Endothelial cell of umbilical vein (primary cell): ENCODE data around the gene FBXO10. TPM values are rescaled to one million over a fixed set of nuclear protein-coding genes. Genes with fewer than 3 reads are reported as not detected.

Experiments used
- BruUV-seq: library from RNA; stranded (reverse); fragments of 400-500 nt; replicated peaks from 2 replicates; lab custom pipeline; 2021; lab: Mats Ljungman, UMichigan
- CTCF ChIA-PET: fragments of 300-600, 350-600 bp; sonication (Branson Sonifier 250); formaldehyde crosslinking; loops from one replicate; lab custom pipeline; 2021; ENCODE audit warnings: antibody characterized with exemption, inconsistent platforms; lab: Charles Lee
- POLR2A ChIA-PET: fragments of 300-600, 350-600 bp; sonication (Branson Sonifier 250); formaldehyde crosslinking; loops from one replicate; lab custom pipeline; 2021; ENCODE audit warnings: antibody characterized with exemption, inconsistent platforms; lab: Charles Lee
- DNase-seq: peaks from one replicate; pipeline ENCODE4 v3.0.0-alpha.2; 2011; ENCODE audit warnings: low read depth, low spot score
- FAIRE-seq: peaks from 2 replicates; lab custom pipeline; 2011; peaks lifted over from hg19 to GRCh38; lab: Jason Lieb, UNC
- H2AFZ ChIP-seq: 2 replicates; pipeline ENCODE4 v1.6.0; 2012; ENCODE audit warnings: low read depth, low read length, control low read depth, inconsistent platforms
- H3K27ac ChIP-seq: 2 replicates; pipeline ENCODE4 v1.5.1; 2011; ENCODE audit warnings: low read depth, mild to moderate bottlenecking, control low read depth, low read length, moderate library complexity; ENCODE audit not compliant: insufficient read depth
- H3K27me3 ChIP-seq, 2 experiments: 2 replicates each; pipeline versions ENCODE4 v1.6.0 to v1.6.1; 2011; ENCODE audit warnings: low read length in 2 of 2, mixed read lengths in 1 of 2; ENCODE audit not compliant: control insufficient read depth in 2 of 2, insufficient read depth in 2 of 2
- H3K36me3 ChIP-seq, 2 experiments: 2 replicates in 1 of 2; 3 replicates in 1 of 2; pipeline ENCODE4 v1.5.1; 2011; ENCODE audit warnings: low read length in 2 of 2, mild to moderate bottlenecking in 1 of 2, moderate library complexity in 1 of 2; ENCODE audit not compliant: control insufficient read depth in 2 of 2, insufficient read depth in 2 of 2; ENCODE audit errors: extremely low read depth in 1 of 2
- H3K4me1 ChIP-seq: 3 replicates; pipeline ENCODE4 v1.5.1; 2011; ENCODE audit warnings: mild to moderate bottlenecking, low read length; ENCODE audit not compliant: control insufficient read depth, insufficient read depth; ENCODE audit errors: extremely low read depth
- H3K4me2 ChIP-seq: 2 replicates; pipeline ENCODE4 v1.6.1; 2011; ENCODE audit warnings: low read length, control low read depth, mixed read lengths; ENCODE audit not compliant: insufficient read depth
- H3K4me3 ChIP-seq, 3 experiments: fragments of 200-600 bp in 1 of 3; sonication (generic), shearing (Covaris generic) in 1 of 3; replicated peaks in 1 of 3; 2 replicates each; pipeline ENCODE4 v1.5.1; 2011 to 2016; ENCODE audit warnings: control low read depth in 3 of 3, low read length in 3 of 3, mild to moderate bottlenecking in 2 of 3, inconsistent platforms in 1 of 3, low read depth in 1 of 3, moderate library complexity in 1 of 3; ENCODE audit not compliant: insufficient read depth in 1 of 3
- H3K79me2 ChIP-seq: 2 replicates; pipeline ENCODE4 v1.6.0; 2012; ENCODE audit warnings: low read length, inconsistent platforms; ENCODE audit not compliant: control insufficient read depth, insufficient read depth
- H3K9ac ChIP-seq: replicated peaks from 2 replicates; pipeline ENCODE3; 2011; ENCODE audit warnings: low read length, control low read depth; ENCODE audit not compliant: insufficient read depth; ENCODE audit errors: extremely low read depth
- H3K9me1 ChIP-seq: replicated peaks from 3 replicates; pipeline ENCODE4 v1.6.0; 2011; ENCODE audit warnings: mild to moderate bottlenecking, low read length; ENCODE audit not compliant: control insufficient read depth, insufficient read depth; ENCODE audit errors: extremely low read depth
- H3K9me3 ChIP-seq: replicated peaks from 2 replicates; pipeline ENCODE4 v1.5.1; 2012; ENCODE audit warnings: low read length, inconsistent platforms; ENCODE audit not compliant: control insufficient read depth, insufficient read depth
- H4K20me1 ChIP-seq: replicated peaks from 2 replicates; pipeline ENCODE3; 2011; ENCODE audit warnings: mild to moderate bottlenecking, low read length; ENCODE audit not compliant: control insufficient read depth, insufficient read depth; ENCODE audit errors: extremely low read depth
- CTCF ChIP-seq, 2 donors: IDR thresholded peaks; 1 replicate in 1 of 2; 2 replicates in 1 of 2; pipeline ENCODE4 v1.5.1; 2011; ENCODE audit warnings: low read length in 2 of 2, mild to moderate bottlenecking in 2 of 2, moderate library complexity in 2 of 2, control low read depth in 1 of 2, inconsistent platforms in 1 of 2, low read depth in 1 of 2; ENCODE audit not compliant: insufficient read depth in 1 of 2; ENCODE audit errors: extremely low read depth in 1 of 2
- FOS ChIP-seq: IDR thresholded peaks from 2 replicates; pipeline ENCODE4 v1.6.1; 2011; ENCODE audit warnings: mild to moderate bottlenecking, low read length, moderate library complexity, borderline replicate concordance; ENCODE audit not compliant: insufficient read depth
- JUN ChIP-seq: IDR thresholded peaks from 2 replicates; pipeline ENCODE4 v1.6.1; 2011; ENCODE audit warnings: borderline replicate concordance, low read depth; ENCODE audit not compliant: insufficient read length, insufficient read depth
- MAX ChIP-seq: IDR thresholded peaks from 2 replicates; pipeline ENCODE4 v1.6.1; 2011; ENCODE audit not compliant: insufficient read depth, insufficient read length
- POLR2AphosphoS5 ChIP-seq: IDR thresholded peaks from 2 replicates; pipeline ENCODE4 v1.6.1; 2012; ENCODE audit warnings: low read depth, mild to moderate bottlenecking, control low read depth, low read length, moderate library complexity; ENCODE audit not compliant: insufficient read depth
- dilution Hi-C: fragments of 300-500 bp; cut with MboI; formaldehyde crosslinking; loops from one replicate; pipeline ENCODE4 v1.15.0; 2019; ENCODE audit warnings: low sequenced_read_pairs; ENCODE audit not compliant: extremely low pct_ligation_motif_present
- intact Hi-C: fragments of 100-400 bp; cut with micrococcal nuclease; formaldehyde crosslinking; loops from one replicate; pipeline ENCODE4 v1.10.0; 2022
- polyA plus RNA-seq, 4 experiments: library from polyadenylated mRNA; depleted of rRNA in 3 of 4; stranded (reverse) in 3 of 4; unstranded in 1 of 4; fragments of >200 nt; gene quantifications; 2 replicates each; pipeline versions ENCODE4 v1.2.1 to v1.2.3, GENCODE V29; 2011 to 2012; ENCODE audit warnings: missing spikeins in 1 of 4
- total RNA-seq: library from RNA; stranded (reverse); gene quantifications from 2 replicates; pipeline ENCODE4 v1.2.3, GENCODE V29; 2021

Gene FBXO10
- total and polyA plus RNA-seq, 2 donors (not counting 3 experiments of a cell fraction or from before 2014, with no cell fraction given): 11.8 to 14.4 TPM

GRCh38 chr9:37622462-37622861, 46.3 kb upstream of the FBXO10 start:
- dilution Hi-C loops (no loop called here), intact Hi-C loops (no loop called here)
- Histone ChIP-seq H3K4me2 (no peak overlapping the region), H3K9ac (no peak overlapping the region), H3K9me3 (no peaks in the 10 kb centered on the region), H3K79me2 (no peaks in the 10 kb centered on the region), H3K27me3 (peaks cover 10 to 14% of the 10 kb centered on the region in 2 experiments), H3K27ac (no peak overlapping the region), H3K9me1 (no peaks in the 10 kb centered on the region), H3K36me3 (no peaks in the 10 kb centered on the region), H4K20me1 (no peaks in the 10 kb centered on the region), H3K4me1 (no peaks in the 10 kb centered on the region), H2AFZ (no peak overlapping the region), H3K4me3 (no peak overlapping the region)
- DNase-seq (no peak), FAIRE-seq (no peak)
- ChIA-PET CTCF (no interaction called here), POLR2A (no interaction called here)
- no TSS peak for BruUV-seq
- no peak for TF ChIP-seq MAX
- TF ChIP-seq CTCF (IDR thresholded peaks at IDR 0.05; ENCODE audit: extremely low read depth in 1 of 2, insufficient read depth in 1 of 2, low read depth in 1 of 2, low read length in 2 of 2): no peak
- TF ChIP-seq FOS: no peak
- TF ChIP-seq POLR2AphosphoS5: no peak
- TF ChIP-seq JUN: no peak
